Nephron progenitor cell (in vitro differentiated cells): ENCODE results near the gene SHROOM3.

ENCODE experiments used
- DNase-seq: peaks from one replicate; pipeline ENCODE4 v3.0.0; 2021
- H3K27ac Mint-ChIP-seq: 2 replicates; pipeline ENCODE4 v1.8.0; 2021; ENCODE audit warnings: mild to moderate bottlenecking, moderate library complexity, mixed read lengths
- H3K27me3 Mint-ChIP-seq: 2 replicates; pipeline ENCODE4 v1.8.0; 2021; ENCODE audit warnings: mild to moderate bottlenecking, low read depth, mixed read lengths; ENCODE audit not compliant: poor library complexity
- H3K36me3 Mint-ChIP-seq: 2 replicates; pipeline ENCODE4 v1.8.0; 2021; ENCODE audit warnings: low read depth, mixed read lengths
- H3K4me1 Mint-ChIP-seq: 2 replicates; pipeline ENCODE4 v1.8.0; 2021; ENCODE audit warnings: mixed read lengths
- H3K4me3 Mint-ChIP-seq: 2 replicates; pipeline ENCODE4 v1.8.0; 2021; ENCODE audit warnings: mild to moderate bottlenecking, moderate library complexity, mixed read lengths
- H3K9me3 Mint-ChIP-seq: 2 replicates; pipeline ENCODE4 v1.8.0; 2021; ENCODE audit warnings: mild to moderate bottlenecking, moderate library complexity, mixed read lengths
- CTCF ChIP-seq: fragments of 200-600 bp; sonication (generic); IDR thresholded peaks from 2 replicates; pipeline ENCODE4 v1.5.0; 2021; ENCODE audit warnings: antibody characterized with exemption

SHROOM3 gene

GRCh38 chr4:76589872-76590797 is 155.1 kb downstream of the SHROOM3 start:
- H3K4me3 Mint-ChIP-seq, result peak overlapping the region; percentile 50
- H3K4me1 Mint-ChIP-seq, result peaks cover 83% of the 10 kb centered on the region
- H3K9me3 Mint-ChIP-seq, result peaks cover 4% of the 10 kb centered on the region
- no peak for TF ChIP-seq CTCF
- H3K27ac Mint-ChIP-seq, result peak overlapping the region; percentile 98
- peaks cover 3% of the 10 kb centered on the region for H3K27me3 Mint-ChIP-seq
- H3K36me3 Mint-ChIP-seq, result peaks cover 23% of the 10 kb centered on the region
- peak; percentile 74 for DNase-seq

- Mint-ChIP-seq H3K27me3 (no peaks in the 10 kb centered on the region), H3K36me3 (peaks cover 30% of the 10 kb centered on the region), H3K9me3 (peaks cover 4% of the 10 kb centered on the region), H3K4me3 (peak overlapping the region; percentile 50), H3K4me1 (peaks cover 76% of the 10 kb centered on the region), H3K27ac (peak overlapping the region; percentile 98)
- TF ChIP-seq CTCF, result no peak
- DNase-seq, result no peak
Measured at GRCh38 chr4:76590798-76591281, 155.8 kb downstream of the SHROOM3 start.

- H3K4me1 Mint-ChIP-seq, result peaks cover 70% of the 10 kb centered on the region
- TF ChIP-seq CTCF, result no peak
- DNase-seq, result no peak
- no peak overlapping the region for H3K4me3 Mint-ChIP-seq
- no peak overlapping the region for H3K27ac Mint-ChIP-seq
- H3K27me3 Mint-ChIP-seq, result no peaks in the 10 kb centered on the region
- peaks cover 32% of the 10 kb centered on the region for H3K36me3 Mint-ChIP-seq
- H3K9me3 Mint-ChIP-seq, result peaks cover 4% of the 10 kb centered on the region
Measured at GRCh38 chr4:76591992-76592391, 157.0 kb downstream of the SHROOM3 start.

- Mint-ChIP-seq H3K4me1 (peaks cover 70% of the 10 kb centered on the region), H3K4me3 (no peak overlapping the region), H3K27me3 (no peaks in the 10 kb centered on the region), H3K36me3 (peaks cover 32% of the 10 kb centered on the region), H3K9me3 (peaks cover 4% of the 10 kb centered on the region), H3K27ac (peak overlapping the region; percentile 50)
- no peak for TF ChIP-seq CTCF
- DNase-seq, result no peak
Measured at GRCh38 chr4:76592460-76592859, 157.4 kb downstream of the SHROOM3 start.

- peaks cover 68% of the 10 kb centered on the region for H3K4me1 Mint-ChIP-seq
- H3K27me3 Mint-ChIP-seq, result no peaks in the 10 kb centered on the region
Measured at GRCh38 chr4:76594173-76594572, 159.1 kb downstream of the SHROOM3 start.

More at GRCh38 chr4:76594173-76594572, 159.1 kb downstream of the SHROOM3 start:
- Mint-ChIP-seq H3K36me3 (peaks cover 32% of the 10 kb centered on the region), H3K9me3 (peaks cover 4% of the 10 kb centered on the region), H3K27ac (no peak overlapping the region), H3K4me3 (no peak overlapping the region)
- TF ChIP-seq CTCF, result no peak
- DNase-seq, result no peak
